HepG2 (cell line): Measurements from ENCODE around the gene CNKSR3. TPM values are rescaled to one million over a fixed set of nuclear protein-coding genes. Genes with fewer than 3 reads are reported as not detected.

Experiments used
- AGO2 ChIP-seq: fragments of 200-400 bp; formaldehyde crosslinking; optimal IDR thresholded peaks from 2 replicates; pipeline ENCODE3; 2017; ENCODE audit warnings: mild to moderate bottlenecking, low read depth, low read length, moderate library complexity
- CCDC6 ChIP-seq: sonication (generic); formaldehyde crosslinking; IDR thresholded peaks from 2 replicates; pipeline ENCODE4 v1.8.1; 2022; ENCODE audit warnings: mild to moderate bottlenecking, missing genetic modification reagents, moderate library complexity
- CREB1 ChIP-seq, 2 experiments: fragments of 450-650 bp in 1 of 2; IDR thresholded peaks; 2 replicates each; pipeline ENCODE4 v1.6.1; 2016 to 2017; ENCODE audit warnings: control low read depth in 1 of 2, mild to moderate bottlenecking in 1 of 2, missing compliant biosample characterization in 1 of 2, missing genetic modification characterization in 1 of 2
- CREB3 ChIP-seq: sonication (generic); formaldehyde crosslinking; IDR thresholded peaks from 2 replicates; pipeline ENCODE4 v1.5.0; 2020; ENCODE audit warnings: missing genetic modification reagents
- DDIT3 ChIP-seq: sonication (generic); formaldehyde crosslinking; IDR thresholded peaks from 2 replicates; pipeline ENCODE4 v1.4.0; 2020; ENCODE audit warnings: mild to moderate bottlenecking, missing genetic modification reagents
- E2F1 ChIP-seq: sonication (generic); formaldehyde crosslinking; IDR thresholded peaks from 2 replicates; pipeline ENCODE4 v1.5.0; 2020; ENCODE audit warnings: missing genetic modification reagents
- ELF1 ChIP-seq: sonication (generic); formaldehyde crosslinking; IDR thresholded peaks from 2 replicates; pipeline ENCODE4 v1.4.0; 2020; ENCODE audit warnings: missing genetic modification reagents
- FLYWCH1 ChIP-seq: sonication (generic); formaldehyde crosslinking; IDR thresholded peaks from 2 replicates; pipeline ENCODE4 v1.8.1; 2023; ENCODE audit warnings: mild to moderate bottlenecking, missing genetic modification reagents
- GZF1 ChIP-seq: sonication (generic); formaldehyde crosslinking; IDR thresholded peaks from 2 replicates; pipeline ENCODE4 v1.5.1; 2020; ENCODE audit warnings: mild to moderate bottlenecking, missing genetic modification reagents
- MATR3 ChIP-seq: sonication (generic); formaldehyde crosslinking; IDR thresholded peaks from 2 replicates; pipeline ENCODE4 v1.4.0; 2020; ENCODE audit warnings: missing genetic modification reagents
- NR2F6 ChIP-seq, 2 experiments: IDR thresholded peaks; 2 replicates each; pipeline ENCODE4 v1.6.1; 2016; ENCODE audit warnings: antibody characterized with exemption in 1 of 2, mild to moderate bottlenecking in 1 of 2
- PCBP1 ChIP-seq: fragments of 200-400 bp; formaldehyde crosslinking; IDR thresholded peaks from 2 replicates; pipeline ENCODE4 v1.6.1; 2017; ENCODE audit warnings: mild to moderate bottlenecking, low read depth, low read length, borderline replicate concordance
- RFX3 ChIP-seq: IDR thresholded peaks from 2 replicates; pipeline ENCODE4 v1.6.1; 2016; ENCODE audit warnings: missing biosample characterization, missing genetic modification reagents
- RNF2 ChIP-seq: fragments of 450-650 bp; conservative IDR thresholded peaks from 2 replicates; pipeline ENCODE4 v1.6.1; 2016; ENCODE audit warnings: low read depth
- TFE3 ChIP-seq: IDR thresholded peaks from 2 replicates; pipeline ENCODE4 v1.6.1; 2016
- TRAFD1 ChIP-seq: sonication (generic); formaldehyde crosslinking; IDR thresholded peaks from 2 replicates; pipeline ENCODE4 v1.5.1; 2020; ENCODE audit warnings: missing genetic modification reagents, mild to moderate bottlenecking, borderline replicate concordance
- ZBTB20 ChIP-seq: sonication (generic); formaldehyde crosslinking; IDR thresholded peaks from 2 replicates; pipeline ENCODE4 v1.8.1; 2023; ENCODE audit warnings: missing genetic modification reagents, low read depth, mild to moderate bottlenecking, borderline replicate concordance
- ZFAT ChIP-seq: sonication (generic); formaldehyde crosslinking; conservative IDR thresholded peaks from 2 replicates; pipeline ENCODE4 v1.8.1; 2023; ENCODE audit warnings: missing genetic modification reagents, inconsistent platforms
- ZFP36 ChIP-seq: fragments of 150-350 bp; IDR thresholded peaks from 2 replicates; pipeline ENCODE4 v1.6.1; 2018; ENCODE audit warnings: borderline replicate concordance, low read length, low read depth; ENCODE audit not compliant: partially characterized antibody
- ZMYM4 ChIP-seq: sonication (generic); formaldehyde crosslinking; IDR thresholded peaks from 2 replicates; pipeline ENCODE4 v1.8.1; 2023; ENCODE audit warnings: mild to moderate bottlenecking, missing genetic modification reagents
- ZNF317 ChIP-seq: sonication (generic); formaldehyde crosslinking; IDR thresholded peaks from 2 replicates; pipeline ENCODE4 v1.5.0; 2020; ENCODE audit warnings: mild to moderate bottlenecking, missing genetic modification reagents
- ZNF775 ChIP-seq: sonication (generic); formaldehyde crosslinking; IDR thresholded peaks from 2 replicates; pipeline ENCODE4 v1.4.0; 2020; ENCODE audit warnings: missing genetic modification reagents, mild to moderate bottlenecking, moderate library complexity, borderline replicate concordance
- polyA plus RNA-seq, 8 experiments: library from polyadenylated mRNA; depleted of rRNA in 3 of 8; stranded (reverse) in 7 of 8; unstranded in 1 of 8; fragments of >200 nt; fragmentation: Illumina TruSeq in 4 of 8; extraction: Trizol in 4 of 8; gene quantifications; 2 replicates each; pipeline versions ENCODE4 v1.2.1 to v1.2.3, GENCODE V29; 2011 to 2016; ENCODE audit warnings: low read depth in 4 of 8, missing spikeins in 1 of 8, mixed read lengths in 1 of 8; ENCODE audit not compliant: insufficient read depth in 1 of 8
- total RNA-seq, 5 experiments: library from RNA; depleted of rRNA; stranded (reverse); fragments of >200 nt; fragmentation: Illumina TruSeq; extraction: Trizol; gene quantifications; 2 replicates each; pipeline ENCODE4 v1.2.3, GENCODE V29; 2016; ENCODE audit warnings: low read depth in 1 of 5

CNKSR3 gene
- total and polyA plus RNA-seq, 2 of the 13 experiments (the other 11 are each of a cell fraction or from before 2014, with no cell fraction given) = 9.2 to 38.6 TPM

GRCh38 chr6:154510144-154510905 lies at the start of gene CNKSR3 (continued):
- TF ChIP-seq PCBP1 = no peak
- no peak for TF ChIP-seq NR2F6 (IDR thresholded peaks at IDR 0.05)
- TF ChIP-seq NR2F6 (CRISPR knock-in tag; IDR thresholded peaks at IDR 0.05) = peak; percentile 59
- TF ChIP-seq MATR3 (CRISPR knock-in tag) = no peak
- 0 out of 2 replicates have a peak, but pooled peaks have one; percentile 66 for TF ChIP-seq RNF2
- no peak for TF ChIP-seq CREB1 (IDR thresholded peaks at IDR 0.05)
- no peak for TF ChIP-seq CREB1 (CRISPR knock-in tag; IDR thresholded peaks at IDR 0.05)
- TF ChIP-seq ZBTB20 = peak; percentile 54
- no peak for TF ChIP-seq ZFAT (CRISPR knock-in tag)
- no peak for TF ChIP-seq FLYWCH1 (CRISPR knock-in tag)
- peak; percentile 59; the same call in 1 of the 2 replicates for TF ChIP-seq GZF1 (CRISPR knock-in tag)
- no peak; the same call in 1 of the 2 replicates for TF ChIP-seq ZNF317
- no peak for TF ChIP-seq ZFP36
- peak; percentile 65 for TF ChIP-seq AGO2
- TF ChIP-seq TFE3 (CRISPR knock-in tag) = peak; percentile 42
- TF ChIP-seq CCDC6 = peak; percentile 97
- no peak for TF ChIP-seq DDIT3 (CRISPR knock-in tag)
- peak; percentile 84; the same call in 1 of the 2 replicates for TF ChIP-seq ZMYM4 (CRISPR knock-in tag)
- no peak for TF ChIP-seq TRAFD1
- 0 out of 2 replicates have a peak, but pooled peaks have one; percentile 39 for TF ChIP-seq ZNF775 (CRISPR knock-in tag)
- peak; percentile 18; the same call in 1 of the 2 replicates for TF ChIP-seq ELF1 (CRISPR knock-in tag)
- TF ChIP-seq CREB3 (CRISPR knock-in tag) = no peak
- TF ChIP-seq RFX3 = no peak
- TF ChIP-seq E2F1 (CRISPR knock-in tag) = peak; percentile 88; the same call in 1 of the 2 replicates
